HG03442 (cell line): ENCODE data around the gene LRMDA.

Source experiments
- ATAC-seq: cut with Tn5 transposase; IDR thresholded peaks from one replicate; pipeline ENCODE4 v1.9.1; 2021; ENCODE audit warnings: mild to moderate bottlenecking, moderate library complexity; ENCODE audit not compliant: unreplicated experiment

The LRMDA gene

GRCh38 chr10:75401569-75402485, 29.6 kb upstream of the LRMDA start, which contains the start of gene ZNF503:
Gene ZNF503, minus strand, starts transcription at chr10:75401764. Its CDS starts 345 bp downstream, at chr10:75401419.
- ATAC-seq = peak; percentile 58

DNA sequence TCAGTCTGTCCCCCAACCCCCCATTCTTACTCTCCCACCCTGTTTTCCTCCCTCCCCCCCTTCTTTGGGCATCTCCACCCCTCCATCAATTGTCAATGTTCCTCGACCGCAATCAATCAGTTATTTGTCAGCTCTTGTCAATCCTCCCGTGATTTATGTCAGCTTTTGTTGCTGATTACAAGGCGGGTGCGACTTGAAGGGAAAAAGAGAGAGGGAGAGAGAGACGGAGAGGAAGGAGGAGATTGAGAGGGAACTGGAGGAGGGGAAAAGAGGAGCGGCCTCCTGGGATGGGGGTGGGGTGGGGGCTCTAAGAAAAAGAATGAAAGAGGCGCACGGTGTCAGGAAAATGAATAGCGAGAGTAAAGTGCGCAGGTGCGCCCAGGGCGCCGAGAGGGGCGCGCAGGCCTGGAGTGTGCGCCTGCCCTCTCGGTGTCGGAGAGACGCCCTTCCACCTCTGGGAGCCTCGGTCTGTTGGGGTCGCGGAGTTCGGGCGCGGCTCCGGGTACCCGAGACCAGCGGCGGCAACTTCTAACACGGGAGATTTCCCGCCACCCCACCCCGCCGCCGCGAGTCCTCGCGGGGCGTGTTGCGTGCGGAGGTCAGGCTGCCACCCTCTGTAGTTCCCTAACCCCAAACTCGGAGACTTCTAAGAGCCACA, 28.8 kb upstream of the LRMDA start:
- no peak for ATAC-seq

DNA sequence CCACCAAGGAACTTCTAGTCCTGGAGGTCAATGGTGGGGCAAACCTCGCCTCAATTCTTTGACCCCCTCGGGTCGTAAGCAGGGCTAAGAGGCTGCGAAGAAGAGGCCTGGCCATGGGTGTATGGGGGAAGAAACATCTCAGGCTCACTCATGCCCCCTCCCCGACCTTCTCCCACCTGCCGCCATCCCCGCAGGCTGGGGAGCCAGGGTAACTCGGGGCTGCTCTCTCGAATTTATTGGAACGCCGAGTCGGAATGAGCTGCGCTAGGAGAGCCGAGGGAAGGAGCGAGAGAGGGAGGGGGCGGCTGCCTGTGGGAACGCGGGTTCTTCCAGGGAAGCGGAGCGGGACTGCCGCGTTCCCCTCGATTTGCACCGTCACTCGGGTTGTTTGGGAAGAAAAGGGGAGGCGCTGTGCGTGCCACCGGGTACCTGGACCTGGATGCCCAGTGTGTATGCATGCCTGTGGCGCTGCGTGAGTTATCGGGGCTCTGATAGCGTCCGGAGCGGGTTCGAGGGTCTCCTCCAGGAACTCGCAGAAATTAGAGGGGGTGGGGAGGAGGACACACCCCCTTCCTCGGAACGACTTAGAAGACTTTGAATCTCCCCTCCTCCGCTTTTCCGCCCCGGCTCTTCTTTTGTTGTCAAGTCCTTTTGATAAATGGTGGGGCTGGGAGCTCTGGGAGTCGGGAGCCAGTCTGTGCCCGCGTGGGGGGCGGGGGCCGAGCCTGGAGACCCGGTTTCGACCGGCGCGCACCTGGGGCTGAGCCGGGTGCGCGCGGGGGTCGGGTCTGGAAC, 28.1 kb upstream of the LRMDA start:
- no peak for ATAC-seq

- ATAC-seq = no peak
These were observed 27.2 kb upstream of the LRMDA start for GRCh38 chr10:75403939-75404814.

DNA sequence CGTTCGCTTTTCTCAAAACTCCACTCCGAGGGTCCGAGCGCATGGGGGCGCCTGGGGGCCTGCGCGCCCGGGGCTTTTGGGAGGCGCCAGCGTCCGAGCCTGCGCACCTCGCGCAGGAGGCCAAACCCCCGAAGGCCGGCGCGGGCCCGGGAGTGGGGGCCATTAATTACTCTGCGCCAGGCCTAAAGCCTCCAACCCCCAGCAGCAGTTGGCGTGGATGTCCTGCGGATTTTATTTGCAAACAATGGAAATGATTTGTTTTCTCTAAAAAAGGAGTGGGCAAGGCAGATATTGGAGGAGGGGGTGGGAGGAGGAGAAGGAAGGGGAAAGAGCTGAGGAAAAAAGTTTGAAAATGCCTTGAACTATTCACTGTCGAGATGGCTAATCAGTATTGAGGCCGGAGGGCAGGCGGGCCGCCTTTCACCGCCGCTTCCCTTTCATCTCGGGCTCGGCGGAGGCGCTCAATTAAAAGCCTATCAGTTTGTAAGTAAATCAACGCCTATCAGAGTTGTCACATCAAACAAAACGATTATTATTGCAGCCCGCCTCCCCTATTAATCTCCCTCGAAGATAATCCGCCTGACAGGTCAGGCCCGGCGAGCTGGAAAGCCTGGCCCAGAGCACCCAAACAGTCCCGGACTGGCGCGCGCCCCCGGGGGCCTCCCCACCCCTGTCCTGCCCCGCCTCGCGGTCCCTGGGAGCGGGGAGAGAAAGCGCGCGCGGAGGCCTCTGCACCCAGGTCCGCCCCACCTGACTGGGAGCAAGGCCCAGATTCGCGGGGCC, 26.4 kb upstream of the LRMDA start:
- ATAC-seq = no peak

DNA sequence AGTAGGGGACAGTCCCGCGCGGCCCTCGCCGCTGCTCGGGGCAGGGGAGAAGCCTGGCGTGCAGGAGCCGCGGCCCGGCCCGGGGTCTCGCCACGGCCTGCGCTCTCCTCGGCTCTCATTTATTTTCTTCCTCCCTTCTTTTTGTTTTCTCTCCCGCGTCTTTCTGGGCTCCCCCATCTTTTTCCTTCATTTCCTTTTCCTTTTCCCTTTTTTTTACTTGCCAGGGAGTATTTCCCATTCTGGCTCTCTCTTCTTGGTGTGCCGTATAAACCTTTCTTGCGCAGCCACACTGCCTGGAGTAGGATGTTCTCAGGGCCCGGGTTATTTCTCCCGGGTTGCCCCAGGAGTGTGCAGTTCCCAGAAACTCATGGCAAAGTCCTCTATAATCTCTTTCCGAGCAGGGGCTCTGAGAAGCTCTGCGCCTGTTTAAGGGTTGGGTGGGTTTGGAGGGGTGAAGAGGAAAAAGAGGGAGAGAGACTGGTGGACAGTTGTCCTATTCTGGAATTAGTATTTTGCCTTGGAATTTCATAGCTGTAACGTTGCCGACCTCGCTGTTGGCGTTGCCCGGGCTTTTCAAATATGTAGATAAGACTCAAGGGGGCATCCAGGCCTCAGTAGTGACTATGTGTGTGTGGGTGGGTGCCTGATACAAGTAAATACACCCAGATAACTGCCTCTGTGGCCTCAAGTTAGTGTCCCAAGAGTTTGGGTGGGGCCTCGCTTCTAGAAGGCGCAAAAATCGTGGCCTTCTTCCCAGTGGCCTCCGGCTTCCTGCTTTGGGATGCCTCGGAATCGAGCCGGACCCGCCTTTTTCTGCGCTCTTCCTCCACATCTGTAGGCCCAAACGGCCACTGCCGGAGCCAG, 25.6 kb upstream of the LRMDA start:
- ATAC-seq = no peak

DNA sequence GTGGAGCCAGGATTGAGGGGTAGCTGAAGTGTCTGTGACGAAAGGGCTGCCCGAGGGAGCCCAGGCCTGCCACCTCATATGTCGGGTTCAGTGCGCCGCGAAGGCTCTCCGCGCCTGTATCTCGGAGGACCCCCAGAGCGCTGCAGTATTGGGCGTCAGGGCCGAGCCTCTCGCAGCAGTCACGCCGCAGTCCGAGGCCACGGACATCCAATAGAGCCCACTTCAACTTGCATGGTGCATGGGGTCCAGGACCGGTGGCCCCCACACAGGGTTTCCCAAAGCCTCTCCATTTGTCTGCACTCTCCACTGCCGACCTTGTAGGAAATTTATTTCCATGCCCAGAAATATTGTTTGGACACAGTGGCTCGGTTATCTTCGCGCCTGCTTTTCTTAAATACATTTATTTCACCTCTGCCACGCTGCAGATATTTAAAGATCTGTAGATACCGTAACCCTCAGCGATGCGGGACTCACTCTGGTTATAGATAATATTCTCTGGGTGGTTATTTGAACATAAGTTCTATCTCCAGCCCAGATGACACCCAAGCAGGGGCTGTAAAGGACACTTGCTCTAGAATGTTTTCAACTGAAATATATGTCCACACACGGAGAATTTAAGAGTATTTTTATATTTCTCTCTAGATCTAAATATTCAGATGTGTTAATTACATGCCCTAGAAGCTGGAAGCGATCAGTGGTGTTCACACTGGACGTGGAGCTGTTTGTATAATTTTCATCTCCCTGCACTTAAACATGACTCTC, 24.8 kb upstream of the LRMDA start:
- ATAC-seq = no peak

DNA sequence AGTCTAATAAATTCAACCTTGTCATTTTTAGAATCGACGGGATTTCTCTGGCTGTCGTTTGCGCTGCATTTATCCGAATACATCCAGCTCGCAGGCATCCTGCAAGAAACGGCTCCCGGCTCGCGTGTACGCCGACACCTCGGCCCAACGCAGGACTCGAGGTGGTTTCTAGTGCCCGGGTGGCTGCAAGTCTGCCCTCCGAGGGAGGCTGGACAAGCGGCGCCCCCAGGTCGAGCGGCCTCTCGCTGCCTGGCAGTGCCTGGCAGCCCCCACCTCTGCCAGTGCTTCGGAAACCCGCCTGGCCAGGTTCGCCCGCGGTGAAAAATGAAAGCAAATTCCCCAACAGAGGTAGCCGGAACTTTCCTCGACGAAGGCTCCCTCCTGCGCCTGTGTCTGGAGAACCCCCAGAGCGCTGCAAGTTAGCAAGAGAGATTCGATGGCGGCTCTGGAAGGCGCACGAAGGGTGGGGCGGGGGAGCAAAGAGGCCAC, 24.2 kb upstream of the LRMDA start:
- no peak for ATAC-seq

- ATAC-seq = no peak
These were observed 23.5 kb upstream of the LRMDA start for GRCh38 chr10:75407713-75408508.

DNA sequence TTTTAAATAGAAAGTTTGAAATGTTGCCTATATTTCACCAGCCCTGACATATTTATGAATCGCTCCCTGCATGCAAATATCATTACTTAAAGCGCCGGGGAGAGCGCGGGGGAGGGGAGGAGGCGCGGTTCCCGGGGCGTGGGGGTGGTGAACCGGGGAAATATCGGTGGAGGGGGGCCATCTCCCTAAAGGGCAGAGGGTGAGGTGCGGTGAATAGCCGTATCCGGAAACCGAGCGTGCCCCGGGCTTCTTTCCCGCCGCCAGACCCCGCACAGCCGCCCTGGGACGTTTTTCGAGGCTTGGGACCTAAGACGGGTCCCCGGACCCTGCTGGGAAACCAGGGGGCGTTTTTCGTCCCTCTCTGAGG, 22.9 kb upstream of the LRMDA start:
- ATAC-seq = no peak

GRCh38 chr10:75408911-75409885, 22.2 kb upstream of the LRMDA start:
- ATAC-seq = no peak

- no peak for ATAC-seq
These were observed 21.1 kb upstream of the LRMDA start for GRCh38 chr10:75410132-75411005.

- ATAC-seq = no peak
These were observed 16.9 kb upstream of the LRMDA start for GRCh38 chr10:75414527-75414926.

GRCh38 chr10:75417522-75417927, 13.9 kb upstream of the LRMDA start:
- no peak for ATAC-seq

- no peak for ATAC-seq
These were observed 13.1 kb upstream of the LRMDA start for GRCh38 chr10:75418293-75418692.
